Measurements from ENCODE around the gene DNM3.

The DNM3 gene

GRCh38 chr1:172135978-172136610 is 294.8 kb downstream of the DNM3 start:
- peaks cover 0 to 2% (median 0%) of the 10 kb centered on the region in 5 donors for H3K36me3 ChIP-seq (ENCODE audit: control insufficient read depth in 5 of 5, insufficient read depth in 5 of 5, low read length in 5 of 5)
- H3K4me1 ChIP-seq (ENCODE audit: control insufficient read depth in 5 of 5, insufficient read depth in 5 of 5, low read length in 5 of 5), result peaks cover 0 to 35% (median 7%) of the 10 kb centered on the region in 5 donors
- H3K27ac ChIP-seq (ENCODE audit: low read depth, low read length), result peak overlapping the region; percentile 55
- H3K9me3 ChIP-seq (ENCODE audit: control insufficient read depth in 5 of 5, low read length in 5 of 5), result no peaks in the 10 kb centered on the region
- peak overlapping the region in 2 of 5 donors; percentile 60 to 69 for H3K9ac ChIP-seq (ENCODE audit: low read length in 5 of 5)
- peak overlapping the region in 2 of 5 donors; percentile 6 to 9 for H3K4me3 ChIP-seq (ENCODE audit: low read depth in 1 of 5, low read length in 5 of 5)
- no peaks in the 10 kb centered on the region for H3K27me3 ChIP-seq (ENCODE audit: control insufficient read depth in 5 of 5, insufficient read depth in 4 of 5, low read length in 5 of 5)

GRCh38 chr1:172136925-172137324 is 295.6 kb downstream of the DNM3 start:
- Histone ChIP-seq H3K4me1 (ENCODE audit: control insufficient read depth in 5 of 5, insufficient read depth in 5 of 5, low read length in 5 of 5) (peaks cover 0 to 37% (median 7%) of the 10 kb centered on the region in 5 donors), H3K4me3 (ENCODE audit: low read depth in 1 of 5, low read length in 5 of 5) (peak overlapping the region in 2 of 5 donors; percentile 47 to 51), H3K27ac (ENCODE audit: low read depth, low read length) (peak overlapping the region; percentile 95), H3K9me3 (ENCODE audit: control insufficient read depth in 5 of 5, low read length in 5 of 5) (no peaks in the 10 kb centered on the region), H3K36me3 (ENCODE audit: control insufficient read depth in 5 of 5, insufficient read depth in 5 of 5, low read length in 5 of 5) (peaks cover 0 to 2% (median 0%) of the 10 kb centered on the region in 5 donors), H3K9ac (ENCODE audit: low read length in 5 of 5) (peak overlapping the region in 2 of 5 donors; percentile 60 to 69), H3K27me3 (ENCODE audit: control insufficient read depth in 5 of 5, insufficient read depth in 4 of 5, low read length in 5 of 5) (no peaks in the 10 kb centered on the region)

GRCh38 chr1:172137703-172138454 is 296.6 kb downstream of the DNM3 start:
- Histone ChIP-seq H3K27me3 (ENCODE audit: control insufficient read depth in 5 of 5, insufficient read depth in 4 of 5, low read length in 5 of 5) (no peaks in the 10 kb centered on the region), H3K9ac (ENCODE audit: low read length in 5 of 5) (peak overlapping the region in 1 of 5 donors; percentile 40), H3K9me3 (ENCODE audit: control insufficient read depth in 5 of 5, low read length in 5 of 5) (no peaks in the 10 kb centered on the region), H3K4me3 (ENCODE audit: low read depth in 1 of 5, low read length in 5 of 5) (no peak overlapping the region), H3K4me1 (ENCODE audit: control insufficient read depth in 5 of 5, insufficient read depth in 5 of 5, low read length in 5 of 5) (peaks cover 0 to 41% (median 8%) of the 10 kb centered on the region in 5 donors), H3K27ac (ENCODE audit: low read depth, low read length) (peak overlapping the region; percentile 95), H3K36me3 (ENCODE audit: control insufficient read depth in 5 of 5, insufficient read depth in 5 of 5, low read length in 5 of 5) (peaks cover 0 to 2% (median 0%) of the 10 kb centered on the region in 5 donors)

- Histone ChIP-seq H3K9ac (ENCODE audit: low read length in 5 of 5) (peak overlapping the region in 1 of 5 donors; percentile 66), H3K27me3 (ENCODE audit: control insufficient read depth in 5 of 5, insufficient read depth in 4 of 5, low read length in 5 of 5) (no peaks in the 10 kb centered on the region), H3K4me1 (ENCODE audit: control insufficient read depth in 5 of 5, insufficient read depth in 5 of 5, low read length in 5 of 5) (peaks cover 0 to 41% (median 8%) of the 10 kb centered on the region in 5 donors), H3K9me3 (ENCODE audit: control insufficient read depth in 5 of 5, low read length in 5 of 5) (no peaks in the 10 kb centered on the region), H3K36me3 (ENCODE audit: control insufficient read depth in 5 of 5, insufficient read depth in 5 of 5, low read length in 5 of 5) (no peaks in the 10 kb centered on the region), H3K4me3 (ENCODE audit: low read depth in 1 of 5, low read length in 5 of 5) (no peak overlapping the region), H3K27ac (ENCODE audit: low read depth, low read length) (peak overlapping the region; percentile 95)
Observed at GRCh38 chr1:172138634-172139033, 297.3 kb downstream of the DNM3 start.

GRCh38 chr1:172139196-172139595 is 297.9 kb downstream of the DNM3 start:
- Histone ChIP-seq H3K9me3 (ENCODE audit: control insufficient read depth in 5 of 5, low read length in 5 of 5) (no peaks in the 10 kb centered on the region), H3K4me1 (ENCODE audit: control insufficient read depth in 5 of 5, insufficient read depth in 5 of 5, low read length in 5 of 5) (peaks cover 0 to 41% (median 10%) of the 10 kb centered on the region in 5 donors), H3K36me3 (ENCODE audit: control insufficient read depth in 5 of 5, insufficient read depth in 5 of 5, low read length in 5 of 5) (no peaks in the 10 kb centered on the region), H3K9ac (ENCODE audit: low read length in 5 of 5) (peak overlapping the region in 1 of 5 donors; percentile 66), H3K27ac (ENCODE audit: low read depth, low read length) (peak overlapping the region; percentile 95), H3K4me3 (ENCODE audit: low read depth in 1 of 5, low read length in 5 of 5) (peak overlapping the region in 2 of 5 donors; percentile 26 to 76), H3K27me3 (ENCODE audit: control insufficient read depth in 5 of 5, insufficient read depth in 4 of 5, low read length in 5 of 5) (no peaks in the 10 kb centered on the region)

GRCh38 chr1:172140072-172140471 is 298.8 kb downstream of the DNM3 start:
- Histone ChIP-seq H3K4me3 (ENCODE audit: low read depth in 1 of 5, low read length in 5 of 5) (peak overlapping the region in 4 of 5 donors; percentile 11 to 76 (median 57)), H3K9ac (ENCODE audit: low read length in 5 of 5) (peak overlapping the region in 3 of 5 donors; percentile 66 to 82 (median 66)), H3K27ac (ENCODE audit: low read depth, low read length) (peak overlapping the region; percentile 95), H3K4me1 (ENCODE audit: control insufficient read depth in 5 of 5, insufficient read depth in 5 of 5, low read length in 5 of 5) (peaks cover 0 to 42% (median 13%) of the 10 kb centered on the region in 5 donors), H3K27me3 (ENCODE audit: control insufficient read depth in 5 of 5, insufficient read depth in 4 of 5, low read length in 5 of 5) (no peaks in the 10 kb centered on the region), H3K36me3 (ENCODE audit: control insufficient read depth in 5 of 5, insufficient read depth in 5 of 5, low read length in 5 of 5) (no peaks in the 10 kb centered on the region), H3K9me3 (ENCODE audit: control insufficient read depth in 5 of 5, low read length in 5 of 5) (no peaks in the 10 kb centered on the region)

- H3K27me3 ChIP-seq (ENCODE audit: control insufficient read depth in 5 of 5, insufficient read depth in 4 of 5, low read length in 5 of 5), result no peaks in the 10 kb centered on the region
- peak overlapping the region; percentile 95 for H3K27ac ChIP-seq (ENCODE audit: low read depth, low read length)
- peak overlapping the region in 3 of 5 donors; percentile 7 to 76 (median 61) for H3K4me3 ChIP-seq (ENCODE audit: low read depth in 1 of 5, low read length in 5 of 5)
- H3K36me3 ChIP-seq (ENCODE audit: control insufficient read depth in 5 of 5, insufficient read depth in 5 of 5, low read length in 5 of 5), result no peaks in the 10 kb centered on the region
- no peaks in the 10 kb centered on the region for H3K9me3 ChIP-seq (ENCODE audit: control insufficient read depth in 5 of 5, low read length in 5 of 5)
- H3K4me1 ChIP-seq (ENCODE audit: control insufficient read depth in 5 of 5, insufficient read depth in 5 of 5, low read length in 5 of 5), result peaks cover 0 to 47% (median 18%) of the 10 kb centered on the region in 5 donors
- peak overlapping the region in 4 of 5 donors; percentile 64 to 82 (median 66) for H3K9ac ChIP-seq (ENCODE audit: low read length in 5 of 5)
Observed at GRCh38 chr1:172140591-172140990, 299.3 kb downstream of the DNM3 start.

GRCh38 chr1:172141341-172141881 is 300.1 kb downstream of the DNM3 start:
- Histone ChIP-seq H3K4me3 (ENCODE audit: low read depth in 1 of 5, low read length in 5 of 5) (peak overlapping the region; percentile 61 to 86 (median 76)), H3K9ac (ENCODE audit: low read length in 5 of 5) (peak overlapping the region; percentile 30 to 86 (median 66))

GRCh38 chr1:172142324-172142723 is 301.0 kb downstream of the DNM3 start:
- Histone ChIP-seq H3K27ac (ENCODE audit: low read depth, low read length) (peak overlapping the region; percentile 95), H3K27me3 (ENCODE audit: control insufficient read depth in 5 of 5, insufficient read depth in 4 of 5, low read length in 5 of 5) (no peaks in the 10 kb centered on the region), H3K36me3 (ENCODE audit: control insufficient read depth in 5 of 5, insufficient read depth in 5 of 5, low read length in 5 of 5) (no peaks in the 10 kb centered on the region), H3K9me3 (ENCODE audit: control insufficient read depth in 5 of 5, low read length in 5 of 5) (no peaks in the 10 kb centered on the region), H3K4me1 (ENCODE audit: control insufficient read depth in 5 of 5, insufficient read depth in 5 of 5, low read length in 5 of 5) (peaks cover 0 to 41% (median 18%) of the 10 kb centered on the region in 5 donors), H3K9ac (ENCODE audit: low read length in 5 of 5) (peak overlapping the region in 4 of 5 donors; percentile 51 to 86 (median 72)), H3K4me3 (ENCODE audit: low read depth in 1 of 5, low read length in 5 of 5) (peak overlapping the region; percentile 61 to 86 (median 76))

More at GRCh38 chr1:172141341-172141881, 300.1 kb downstream of the DNM3 start:
- peak overlapping the region; percentile 95 for H3K27ac ChIP-seq (ENCODE audit: low read depth, low read length)
- no peaks in the 10 kb centered on the region for H3K36me3 ChIP-seq (ENCODE audit: control insufficient read depth in 5 of 5, insufficient read depth in 5 of 5, low read length in 5 of 5)
- H3K9me3 ChIP-seq (ENCODE audit: control insufficient read depth in 5 of 5, low read length in 5 of 5), result no peaks in the 10 kb centered on the region
- no peaks in the 10 kb centered on the region for H3K27me3 ChIP-seq (ENCODE audit: control insufficient read depth in 5 of 5, insufficient read depth in 4 of 5, low read length in 5 of 5)
- peaks cover 0 to 44% (median 18%) of the 10 kb centered on the region in 5 donors for H3K4me1 ChIP-seq (ENCODE audit: control insufficient read depth in 5 of 5, insufficient read depth in 5 of 5, low read length in 5 of 5)
